Fibroblast of gingiva (primary cell): ENCODE results near the gene GRIK4.
A peak's percentile ranks its signal among the peaks of the same experiment; 100 is the strongest.
"Not testable (repeated sequence)": the region's sequence is repeated elsewhere in the genome, so short reads cannot be mapped to it uniquely, and the experiment has no call there.

Experiments
- DNase-seq: peaks from one replicate; pipeline ENCODE4 v3.0.0-alpha.2; 2011; ENCODE audit warnings: low read depth

GRIK4 gene

GRCh38 chr11:120577041-120577440 lies 65.5 kb downstream of the GRIK4 start:
- no peak for DNase-seq

DNA sequence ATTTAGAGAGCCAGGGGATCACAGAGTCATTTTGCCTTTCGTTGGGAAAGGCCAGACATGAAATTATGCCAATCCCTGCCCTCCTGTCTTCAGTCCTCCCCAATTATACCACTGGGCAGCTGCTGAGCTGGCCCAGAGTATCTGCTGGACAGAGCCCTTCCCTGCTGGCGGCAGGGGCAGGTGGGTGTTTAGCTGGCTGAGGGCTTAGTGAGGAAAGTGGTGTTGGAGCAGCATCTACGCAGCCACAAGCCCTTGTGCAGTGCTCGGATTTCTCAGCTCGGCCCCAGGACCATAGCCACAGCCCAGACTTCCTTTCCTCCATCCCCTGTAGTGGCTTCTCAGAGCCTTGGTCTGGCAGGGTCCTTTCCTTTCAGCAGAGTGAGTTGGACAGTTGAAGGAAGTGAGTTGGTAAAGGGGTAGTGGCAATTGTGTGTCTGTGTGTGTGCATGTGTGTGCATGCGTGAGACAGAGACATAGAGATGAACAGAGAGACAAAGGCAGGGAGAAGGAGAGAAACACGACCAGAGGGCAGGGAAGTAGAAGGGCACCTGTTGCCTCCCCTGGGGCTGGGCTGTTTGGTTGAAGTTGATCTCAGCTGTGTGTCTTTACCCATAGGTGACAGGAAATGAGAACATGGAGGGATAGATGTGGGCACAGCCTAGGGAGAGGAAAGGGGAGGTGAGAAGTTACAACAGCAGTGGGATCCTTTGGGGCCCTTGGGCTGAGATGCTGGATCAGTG lies 66.2 kb downstream of the GRIK4 start:
- DNase-seq: no peak

- DNase-seq: no peak
Measured at GRCh38 chr11:120578596-120579154, 67.1 kb downstream of the GRIK4 start.

- no peak for DNase-seq
Measured at GRCh38 chr11:120579611-120580031, 68.1 kb downstream of the GRIK4 start.

DNA sequence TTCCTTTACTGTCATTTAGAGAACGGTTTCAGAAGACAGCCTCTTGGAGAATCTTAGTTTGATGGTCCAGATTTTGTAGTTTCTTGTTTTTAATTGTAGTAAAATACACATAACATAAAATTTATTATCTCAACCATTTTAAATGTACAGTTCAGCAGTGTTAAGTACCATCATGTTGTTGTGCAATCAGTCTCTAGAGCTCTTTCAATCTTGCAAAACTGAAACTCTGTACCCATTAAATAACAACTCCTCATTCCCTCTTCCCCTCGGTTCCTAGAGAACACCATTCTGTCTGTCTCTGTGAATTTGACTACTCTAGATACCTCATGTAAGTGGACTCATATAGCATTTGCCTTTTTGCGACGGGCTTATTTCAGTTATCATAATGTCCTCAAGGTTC lies 69.8 kb downstream of the GRIK4 start:
- DNase-seq: no peak

DNA sequence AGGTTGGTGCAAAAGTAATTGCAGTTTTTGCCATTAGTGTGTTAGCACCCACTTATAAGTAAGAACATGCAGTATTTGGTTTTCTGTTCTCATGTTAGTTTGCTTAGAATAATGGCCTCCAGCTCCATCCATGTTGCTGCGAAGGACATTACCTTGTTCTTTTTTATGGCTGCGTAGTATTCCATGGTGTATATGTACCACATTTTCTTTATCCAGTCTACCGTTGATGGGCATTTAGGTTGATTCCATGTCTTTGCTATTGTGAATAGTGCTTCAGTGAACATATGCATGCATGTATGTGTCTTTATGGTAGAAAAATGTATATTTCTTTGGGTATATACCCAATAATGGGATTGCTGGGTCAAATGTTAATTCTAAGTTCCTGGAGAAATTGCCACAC lies 71.0 kb downstream of the GRIK4 start:
- DNase-seq: not testable (repeated sequence)

DNA sequence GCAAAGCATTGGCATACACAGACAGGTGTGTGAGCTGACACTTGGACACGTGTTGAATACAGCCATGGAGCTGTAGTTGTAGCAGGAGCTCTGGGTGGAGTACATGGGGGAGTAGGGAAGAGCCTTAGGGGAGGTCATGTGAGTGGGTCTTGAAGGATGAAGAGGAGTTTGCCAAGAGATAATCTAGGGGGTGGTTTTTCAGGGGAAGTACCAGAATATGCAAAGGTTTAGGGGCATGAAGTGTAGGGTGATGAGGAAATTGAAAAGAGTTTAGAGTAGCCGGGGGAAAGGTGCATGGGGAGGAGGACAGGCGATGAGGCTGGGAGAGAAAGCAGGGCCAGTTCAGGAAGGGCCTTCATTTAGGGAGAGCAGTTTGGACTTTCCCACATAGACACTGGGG lies 74.5 kb downstream of the GRIK4 start:
- DNase-seq: no peak

- no peak for DNase-seq
Measured at GRCh38 chr11:120586728-120587127, 75.2 kb downstream of the GRIK4 start.

DNA sequence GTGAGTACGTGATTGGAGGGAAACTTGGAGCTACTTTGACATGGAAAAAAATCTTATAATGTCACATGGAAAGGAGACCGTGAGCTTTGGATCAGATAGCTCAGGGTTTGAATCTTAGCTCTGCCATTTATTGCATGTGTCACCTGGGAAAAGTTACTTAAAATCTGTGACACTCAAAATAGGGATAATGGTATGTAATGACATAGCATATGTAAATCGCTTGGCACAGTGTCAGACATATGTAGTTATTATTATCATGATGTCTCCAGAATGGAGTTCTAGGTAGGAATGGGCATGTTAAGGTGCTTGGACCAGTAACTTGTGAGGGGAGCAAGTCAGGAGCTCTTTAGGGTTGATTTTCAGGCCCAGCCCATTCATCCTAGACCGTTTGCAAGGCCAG lies 75.8 kb downstream of the GRIK4 start:
- DNase-seq: no peak

- no peak for DNase-seq
Measured at GRCh38 chr11:120589376-120589775, 77.8 kb downstream of the GRIK4 start.

- no peak for DNase-seq
Measured at GRCh38 chr11:120590472-120590871, 78.9 kb downstream of the GRIK4 start.

- no peak for DNase-seq
Measured at GRCh38 chr11:120594746-120595145, 83.2 kb downstream of the GRIK4 start.

DNA sequence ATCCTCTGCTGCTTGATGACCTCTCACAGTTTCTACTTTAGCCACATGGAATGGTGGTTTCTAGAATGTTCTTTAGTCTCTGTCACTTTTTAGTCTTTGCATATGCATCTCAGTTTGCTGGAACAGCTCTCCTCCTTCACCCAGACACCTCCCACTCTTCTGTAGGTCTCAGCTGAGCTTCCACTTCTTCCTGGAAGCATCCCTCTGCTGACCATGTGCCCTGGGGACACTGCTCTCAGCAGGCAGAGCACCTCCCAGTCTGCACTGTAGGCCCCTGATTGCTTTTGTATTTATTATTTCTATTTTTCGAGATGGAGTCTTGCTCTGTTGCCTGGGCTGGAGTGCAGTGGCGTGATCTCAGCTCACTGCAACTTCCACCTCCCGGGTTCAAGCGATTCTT lies 84.0 kb downstream of the GRIK4 start:
- no peak for DNase-seq

DNA sequence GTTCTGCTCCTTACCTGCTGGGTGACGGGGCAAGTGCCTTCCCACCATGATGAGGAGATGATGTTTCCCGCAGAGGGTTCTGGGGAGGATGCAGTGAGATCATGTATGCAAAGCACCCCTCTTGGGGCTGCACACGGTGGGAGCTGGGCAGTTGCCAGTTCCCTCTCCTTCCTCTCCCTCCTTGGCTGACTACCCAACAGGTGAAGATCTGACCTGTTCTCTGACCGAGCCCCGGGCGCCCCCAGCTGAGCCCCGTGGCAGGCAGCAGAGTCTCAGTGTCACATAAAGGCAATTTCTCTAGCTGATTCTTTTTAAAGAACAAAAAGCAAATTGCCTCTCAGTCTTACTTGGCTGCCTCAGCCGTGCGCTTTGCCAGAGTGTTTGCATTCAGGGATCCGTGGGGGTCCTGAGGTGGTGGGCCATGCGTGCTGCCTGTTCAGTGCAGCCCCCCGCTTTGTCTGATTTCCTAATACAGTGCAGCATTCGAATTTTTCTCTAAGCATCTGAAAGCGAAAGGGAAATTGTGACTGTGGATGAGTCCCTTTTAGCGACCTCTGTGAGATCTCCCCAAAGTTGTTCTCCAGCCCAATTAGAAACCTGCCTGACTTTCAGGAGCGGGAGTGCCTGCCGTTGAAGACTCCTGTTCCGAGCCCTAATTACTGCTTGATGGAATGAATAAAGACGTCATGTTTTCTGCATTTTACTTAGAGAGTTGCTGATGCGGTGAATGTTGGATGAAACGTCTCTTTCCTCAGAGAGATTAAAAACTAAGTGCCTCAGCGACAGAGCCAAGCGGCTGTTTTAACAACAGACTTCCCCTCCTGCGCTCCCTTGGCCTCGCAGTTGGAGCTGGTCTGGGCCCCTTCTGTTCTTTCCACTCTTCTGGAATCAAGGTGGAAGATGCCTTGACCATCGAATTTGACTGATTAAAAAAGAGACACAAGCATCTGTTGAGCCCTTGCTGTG lies 86.0 kb downstream of the GRIK4 start:
- no peak for DNase-seq

GRCh38 chr11:120598517-120599257 lies 87.1 kb downstream of the GRIK4 start:
- DNase-seq: no peak

- no peak for DNase-seq
Measured at GRCh38 chr11:120599816-120600420, 88.4 kb downstream of the GRIK4 start.

DNA sequence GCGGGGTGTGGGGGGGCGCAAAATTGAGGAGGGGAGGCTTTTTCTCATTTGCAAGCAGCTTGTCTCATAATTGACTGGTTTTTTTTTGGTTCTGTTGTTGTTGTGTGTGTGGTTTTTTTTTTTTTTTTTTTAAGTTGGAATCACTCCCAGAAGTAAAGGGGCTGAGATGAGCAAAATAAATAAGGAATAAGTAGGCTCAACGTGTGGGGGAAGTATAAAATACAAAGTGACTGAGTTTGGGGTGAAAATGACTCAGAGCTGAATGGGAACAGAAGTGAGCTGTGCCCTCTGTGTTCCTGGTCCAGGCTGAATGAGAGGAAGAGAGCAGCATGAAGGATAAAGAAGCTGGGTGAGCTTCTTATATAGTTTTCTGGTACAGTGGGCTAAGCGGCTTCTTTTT lies 90.0 kb downstream of the GRIK4 start:
- peak; percentile 7 for DNase-seq

DNA sequence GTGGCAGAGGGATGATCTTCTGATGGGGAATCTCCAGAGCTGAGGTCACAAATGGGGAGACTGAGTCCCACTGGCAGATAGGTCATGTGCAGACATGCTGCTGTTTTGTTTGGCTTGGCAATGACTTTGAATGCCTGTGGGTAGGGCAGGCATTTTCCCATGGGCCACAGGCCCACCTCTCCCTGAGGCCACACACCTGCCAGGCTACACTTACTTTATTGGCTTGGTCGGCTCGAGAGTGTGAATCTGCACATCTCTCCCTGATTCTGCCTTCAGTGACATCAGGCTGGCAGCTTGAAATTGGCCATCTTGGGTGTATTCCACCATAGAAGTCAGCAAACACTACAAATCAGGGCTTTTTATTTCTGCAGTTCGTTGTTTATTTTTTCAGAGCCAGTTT lies 91.5 kb downstream of the GRIK4 start:
- no peak for DNase-seq

DNA sequence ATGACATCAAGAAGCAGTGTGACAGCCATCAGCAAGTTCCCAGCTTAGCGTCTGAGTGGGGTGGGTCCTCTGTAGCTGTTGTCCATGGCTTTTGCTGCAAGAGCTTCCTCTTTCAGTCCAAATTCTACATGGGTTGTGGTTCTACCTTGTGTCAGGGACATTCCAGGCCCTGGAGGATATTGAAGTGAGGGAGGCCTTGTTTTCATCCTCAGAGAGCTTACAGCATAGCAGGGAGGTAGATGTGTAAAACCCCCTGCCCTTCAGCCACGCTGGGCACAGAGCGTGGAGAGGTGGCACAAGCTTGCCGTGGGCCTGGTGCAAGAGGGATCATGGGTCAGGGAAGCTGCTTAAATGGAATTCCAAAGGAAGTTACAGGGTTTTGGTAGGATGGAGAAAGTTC lies 93.9 kb downstream of the GRIK4 start:
- no peak for DNase-seq

- DNase-seq: no peak
Measured at GRCh38 chr11:120606211-120607010, 94.9 kb downstream of the GRIK4 start.

GRCh38 chr11:120608061-120608460 lies 96.5 kb downstream of the GRIK4 start:
- no peak for DNase-seq
